ENCODE results near the gene SRL. TPM values are rescaled to one million over a fixed set of nuclear protein-coding genes. Genes with fewer than 3 reads are reported as not detected.

SRL gene
- total and polyA plus RNA-seq, 2 of the 13 experiments (the other 11 are each of a cell fraction or from before 2014, with no cell fraction given) = 0.05 TPM; not detected in 1

GRCh38 chr16:4253394-4254150 lies 11.7 kb upstream of the SRL start (continued):
- TF ChIP-seq ARID5B (CRISPR knock-in tag; IDR thresholded peaks at IDR 0.05) (no peak; the same call in 1 of the 2 replicates), ZNF230 (CRISPR knock-in tag; IDR thresholded peaks at IDR 0.05) (peak; percentile 48; the same call in 1 of the 2 replicates), ZSCAN5A (CRISPR knock-in tag; IDR thresholded peaks at IDR 0.05; ENCODE audit: borderline replicate concordance) (0 out of 2 replicates have a peak, but pooled peaks have one; percentile 4), ZNF512 (CRISPR knock-in tag; IDR thresholded peaks at IDR 0.05) (no peak), ZFP1 (CRISPR knock-in tag; IDR thresholded peaks at IDR 0.05) (0 out of 2 replicates have a peak, but pooled peaks have one; percentile 51), ETS1 (CRISPR knock-in tag; IDR thresholded peaks at IDR 0.05) (peak; percentile 96), ZNF136 (CRISPR knock-in tag; IDR thresholded peaks at IDR 0.05; ENCODE audit: low read depth) (no peak), MZF1 (CRISPR knock-in tag; IDR thresholded peaks at IDR 0.05; ENCODE audit: borderline replicate concordance) (no peak), BATF2 (CRISPR knock-in tag; IDR thresholded peaks at IDR 0.05) (0 out of 2 replicates have a peak, but pooled peaks have one; percentile 69), ZBTB14 (CRISPR knock-in tag; IDR thresholded peaks at IDR 0.05) (peak; percentile 98), KDM5B (CRISPR knock-in tag; IDR thresholded peaks at IDR 0.05; ENCODE audit: borderline replicate concordance) (no peak), ZNF160 (CRISPR knock-in tag; IDR thresholded peaks at IDR 0.05) (peak; percentile 15; the same call in 1 of the 2 replicates), MYPOP (CRISPR knock-in tag; IDR thresholded peaks at IDR 0.05) (peak; percentile 3; the same call in 1 of the 2 replicates), GTF3A (CRISPR knock-in tag; conservative IDR thresholded peaks at IDR 0.05) (no peak), BORCS8-MEF2B (CRISPR knock-in tag; IDR thresholded peaks at IDR 0.05) (peak; percentile 89)

Data from HepG2 (cell line).